Ectodermal cell (in vitro differentiated cells): ENCODE measurements around the gene FUOM.

Experiments
- H3K27ac ChIP-seq: 2 replicates; pipeline ENCODE4 v1.7.0; 2013; ENCODE audit warnings: mild to moderate bottlenecking, low read depth, low read length; ENCODE audit not compliant: insufficient read depth, poor library complexity, severe bottlenecking
- H3K27me3 ChIP-seq: 2 replicates; pipeline ENCODE4 v1.7.0; 2013; ENCODE audit warnings: mild to moderate bottlenecking, low read length; ENCODE audit not compliant: insufficient read depth, control insufficient read depth, poor library complexity, severe bottlenecking
- H3K36me3 ChIP-seq: one replicate; pipeline ENCODE4 v1.7.0; 2013; ENCODE audit warnings: low read length; ENCODE audit not compliant: control insufficient read depth, insufficient read depth
- H3K4me1 ChIP-seq: one replicate; pipeline ENCODE4 v1.7.0; 2013; ENCODE audit warnings: low read length; ENCODE audit not compliant: control insufficient read depth, insufficient read depth
- H3K4me3 ChIP-seq: 2 replicates; pipeline ENCODE4 v1.7.0; 2013; ENCODE audit warnings: low read depth, low read length, control low read depth; ENCODE audit not compliant: insufficient read depth
- H3K9me3 ChIP-seq: 2 replicates; pipeline ENCODE4 v1.7.0; 2013; ENCODE audit warnings: mild to moderate bottlenecking, low read length, moderate library complexity; ENCODE audit not compliant: control insufficient read depth
- WGBS, 2 experiments: methylation state at CpG; one replicate each; pipeline ENCODE4 v1.1.7; 2013; ENCODE audit warnings: missing lambda C conversion rate in 2 of 2; 5-methylcytosine and 5-hydroxymethylcytosine counted together

FUOM gene

GRCh38 chr10:133310789-133311188 lies 47.0 kb downstream of the FUOM start:
- Histone ChIP-seq H3K9me3 (no peaks in the 10 kb centered on the region), H3K4me3 (no peak overlapping the region), H3K36me3 (peaks cover 10% of the 10 kb centered on the region), H3K4me1 (no peaks in the 10 kb centered on the region), H3K27ac (no peak overlapping the region), H3K27me3 (no peaks in the 10 kb centered on the region)
- 93 to 99% methylated on average over 7 to 8 of the region's 8 CpGs for WGBS, 2 experiments

- Histone ChIP-seq H3K36me3 (peaks cover 10% of the 10 kb centered on the region), H3K9me3 (no peaks in the 10 kb centered on the region), H3K4me3 (no peak overlapping the region), H3K4me1 (no peaks in the 10 kb centered on the region), H3K27me3 (no peaks in the 10 kb centered on the region), H3K27ac (no peak overlapping the region)
- WGBS, 2 experiments: 97% methylated on average over 16 of the region's 16 CpGs
These were observed 47.4 kb downstream of the FUOM start for GRCh38 chr10:133310399-133310755.

GRCh38 chr10:133309720-133310398 lies 48.0 kb downstream of the FUOM start:
- H3K36me3 ChIP-seq: peaks cover 10% of the 10 kb centered on the region
- no peaks in the 10 kb centered on the region for H3K4me1 ChIP-seq
- no peaks in the 10 kb centered on the region for H3K9me3 ChIP-seq
- no peak overlapping the region for H3K27ac ChIP-seq
- peak overlapping the region; percentile 96 for H3K4me3 ChIP-seq
- no peaks in the 10 kb centered on the region for H3K27me3 ChIP-seq
- 96% methylated on average over 33 of the region's 33 CpGs for WGBS, 2 experiments

- 26 to 28% methylated on average over 46 of the region's 46 CpGs for WGBS, 2 experiments
- Histone ChIP-seq H3K4me1 (no peaks in the 10 kb centered on the region), H3K36me3 (peaks cover 10% of the 10 kb centered on the region), H3K9me3 (no peaks in the 10 kb centered on the region), H3K4me3 (peak overlapping the region; percentile 96), H3K27me3 (no peaks in the 10 kb centered on the region), H3K27ac (peak overlapping the region; percentile 94)
These were observed 48.6 kb downstream of the FUOM start for GRCh38 chr10:133309100-133309719.

- Histone ChIP-seq H3K27me3 (no peaks in the 10 kb centered on the region), H3K9me3 (no peaks in the 10 kb centered on the region), H3K4me3 (peak within 1 kb of the TSS; percentile 96), H3K36me3 (peaks cover 10% of the 10 kb centered on the region), H3K27ac (peak within 1 kb of the TSS; percentile 94), H3K4me1 (no peaks in the 10 kb centered on the region)
- WGBS, 2 experiments: 0 to 1% methylated on average over 89 of the region's 89 CpGs
These were observed 49.3 kb downstream of the FUOM start, which contains the start of the genes TUBGCP2 and ZNF511 for GRCh38 chr10:133308421-133309099. Gene TUBGCP2, minus strand, starts transcription at chr10:133308872. Its CDS starts 5,931 bp downstream, at chr10:133302941. Gene ZNF511, plus strand, starts transcription at chr10:133308914. Its CDS starts 30 bp downstream, at chr10:133308944.

- H3K27me3 ChIP-seq: no peaks in the 10 kb centered on the region
- peak overlapping the region; percentile 96 for H3K4me3 ChIP-seq
- no peaks in the 10 kb centered on the region for H3K4me1 ChIP-seq
- peaks cover 10% of the 10 kb centered on the region for H3K36me3 ChIP-seq
- H3K27ac ChIP-seq: peak overlapping the region; percentile 1
- WGBS, 2 experiments: 13% methylated on average over 25 of the region's 25 CpGs
- no peaks in the 10 kb centered on the region for H3K9me3 ChIP-seq
These were observed 49.9 kb downstream of the FUOM start for GRCh38 chr10:133307776-133308420.

- H3K27ac ChIP-seq: no peak overlapping the region
- no peaks in the 10 kb centered on the region for H3K27me3 ChIP-seq
- no peak overlapping the region for H3K4me3 ChIP-seq
- no peaks in the 10 kb centered on the region for H3K4me1 ChIP-seq
- H3K36me3 ChIP-seq: peaks cover 13% of the 10 kb centered on the region
- 95 to 96% methylated on average over 17 of the region's 17 CpGs for WGBS, 2 experiments
- no peaks in the 10 kb centered on the region for H3K9me3 ChIP-seq
These were observed 50.9 kb downstream of the FUOM start for GRCh38 chr10:133306941-133307379.

GRCh38 chr10:133306097-133306476 lies 51.7 kb downstream of the FUOM start:
- H3K4me3 ChIP-seq: no peak overlapping the region
- no peaks in the 10 kb centered on the region for H3K27me3 ChIP-seq
- no peaks in the 10 kb centered on the region for H3K9me3 ChIP-seq
- peaks cover 13% of the 10 kb centered on the region for H3K36me3 ChIP-seq
- H3K4me1 ChIP-seq: no peaks in the 10 kb centered on the region
- 94 to 97% methylated on average over 5 of the region's 5 CpGs for WGBS, 2 experiments
- H3K27ac ChIP-seq: no peak overlapping the region
